Stimulated activated CD4-positive, alpha-beta T cell treated with anti-CD3 and anti-CD28 coated beads, Interleukin-2, amount 100 ng/mL, for 24 hours (primary cell): Measurements from ENCODE around the gene ESYT1.
"Not testable (repeated sequence)": the region's sequence is repeated elsewhere in the genome, so short reads cannot be mapped to it uniquely, and the experiment has no call there.

ENCODE experiments used
- DNase-seq, 2 donors: peaks; one replicate each; pipeline ENCODE4 v3.0.0-alpha.2; 2020

ESYT1 gene

GRCh38 chr12:56129942-56130495 lies 2.0 kb downstream of the ESYT1 start:
- DNase-seq, result no peak

- DNase-seq, result no peak
Measured at GRCh38 chr12:56130876-56131275, 2.8 kb downstream of the ESYT1 start.

GRCh38 chr12:56134897-56135296 lies 6.8 kb downstream of the ESYT1 start:
- DNase-seq, result no peak

GRCh38 chr12:56137853-56138571 lies 9.9 kb downstream of the ESYT1 start:
- DNase-seq, result no peak

GRCh38 chr12:56141946-56142784 lies 14.1 kb downstream of the ESYT1 start:
- no peak for DNase-seq

GRCh38 chr12:56143217-56143616 lies 15.2 kb downstream of the ESYT1 start:
- no peak for DNase-seq

- DNase-seq, result no peak
Measured at GRCh38 chr12:56143870-56144269, 15.8 kb downstream of the ESYT1 start.

- no peak for DNase-seq
Measured at GRCh38 chr12:56145217-56145616, 17.1 kb downstream of the ESYT1 start.

- no peak for DNase-seq
Measured at GRCh38 chr12:56146492-56147460, 18.7 kb downstream of the ESYT1 start.

- no peak for DNase-seq
Measured at GRCh38 chr12:56150563-56150962, 22.5 kb downstream of the ESYT1 start.

- peak; percentile 72 to 77 for DNase-seq
Measured at GRCh38 chr12:56151672-56152131, 23.6 kb downstream of the ESYT1 start.

- peak; percentile 95 to 96 for DNase-seq
Measured at GRCh38 chr12:56152132-56152755, 24.2 kb downstream of the ESYT1 start, which contains the start of gene MYL6B. MYL6B (plus strand) TSS chr12:56152587; CDS start chr12:56153919, 1,332 bp downstream.

GRCh38 chr12:56152756-56153677 lies 24.9 kb downstream of the ESYT1 start:
- DNase-seq, result no peak

- no peak for DNase-seq
Measured at GRCh38 chr12:56153678-56154065, 25.6 kb downstream of the ESYT1 start.

GRCh38 chr12:56154246-56154771 lies 26.2 kb downstream of the ESYT1 start:
- no peak for DNase-seq

- DNase-seq, result no peak
Measured at GRCh38 chr12:56154818-56155217, 26.8 kb downstream of the ESYT1 start.

- no peak for DNase-seq
Measured at GRCh38 chr12:56155256-56155845, 27.3 kb downstream of the ESYT1 start.

- DNase-seq, result not testable (repeated sequence)
Measured at GRCh38 chr12:56156464-56157200, 28.6 kb downstream of the ESYT1 start.
